IMR-90 (cell line): ENCODE results near the gene SHROOM3. TPM values are rescaled to one million over a fixed set of nuclear protein-coding genes. Genes with fewer than 3 reads are reported as not detected.
A peak's percentile ranks its signal among the peaks of the same experiment; 100 is the strongest.

Experiments used
- ATAC-seq: fragments of 200-7000 bp; cut with Tn5 transposase; 2 replicates; pipeline ENCODE4 v1.9.1; 2020; ENCODE audit warnings: low read depth, mild to moderate bottlenecking, moderate library complexity
- BruUV-seq: library from RNA; stranded (reverse); fragments of 400-500 nt; replicated peaks from 2 replicates; lab custom pipeline; 2021; lab: Mats Ljungman, UMichigan
- CTCF ChIA-PET: fragments of 300-600 bp; formaldehyde crosslinking; extraction: SDS; loops from one replicate; lab custom pipeline; 2021; ENCODE audit warnings: antibody characterized with exemption; lab: Yijun Ruan, JAX
- POLR2A ChIA-PET: fragments of 300-600 bp; sonication (Branson Sonifier 250); formaldehyde crosslinking; loops from one replicate; lab custom pipeline; 2022; ENCODE audit warnings: antibody characterized with exemption; ENCODE audit not compliant: unreplicated experiment; lab: Charles Lee
- DNase-seq: peaks from one replicate; pipeline ENCODE4 v3.0.0; 2013
- H2AFZ ChIP-seq: replicated peaks from 2 replicates; pipeline ENCODE3; 2013; ENCODE audit warnings: low read length, mild to moderate bottlenecking; ENCODE audit not compliant: poor library complexity
- H2AK5ac ChIP-seq: 2 replicates; pipeline ENCODE4 v1.6.1; 2013; ENCODE audit warnings: low read depth, low read length, inconsistent platforms
- H2AK9ac ChIP-seq: replicated peaks from 2 replicates; pipeline ENCODE3; 2013; ENCODE audit warnings: mild to moderate bottlenecking, low read depth, low read length, moderate library complexity; ENCODE audit not compliant: poor library complexity
- H2BK120ac ChIP-seq: 2 replicates; pipeline ENCODE4 v1.6.1; 2013; ENCODE audit warnings: low read depth, low read length, inconsistent platforms
- H2BK15ac ChIP-seq: 3 replicates; pipeline ENCODE4 v1.6.1; 2013; ENCODE audit warnings: low read depth, low read length, inconsistent platforms
- H2BK20ac ChIP-seq: 2 replicates; pipeline ENCODE4 v1.6.1; 2013; ENCODE audit warnings: low read depth, mild to moderate bottlenecking, inconsistent platforms, low read length, moderate library complexity
- H2BK5ac ChIP-seq: 2 replicates; pipeline ENCODE4 v1.6.1; 2013; ENCODE audit warnings: mild to moderate bottlenecking, low read depth, low read length, inconsistent platforms; ENCODE audit not compliant: poor library complexity, severe bottlenecking
- H3K14ac ChIP-seq: replicated peaks from 2 replicates; pipeline ENCODE4 v1.6.1; 2013; ENCODE audit warnings: low read depth, low read length, inconsistent platforms
- H3K18ac ChIP-seq: 2 replicates; pipeline ENCODE4 v1.6.1; 2013; ENCODE audit warnings: low read depth, low read length, control low read depth
- H3K23ac ChIP-seq: 2 replicates; pipeline ENCODE4 v1.6.1; 2013; ENCODE audit warnings: low read depth, low read length, inconsistent platforms
- H3K27ac ChIP-seq: 2 replicates; pipeline ENCODE4 v1.5.1; 2013; ENCODE audit warnings: mild to moderate bottlenecking, control low read depth, low read length; ENCODE audit not compliant: insufficient read depth
- H3K27me3 ChIP-seq: 2 replicates; pipeline ENCODE4 v1.6.1; 2013; ENCODE audit warnings: low read length; ENCODE audit not compliant: control insufficient read depth, insufficient read depth
- H3K36me3 ChIP-seq: 2 replicates; pipeline ENCODE4 v1.6.1; 2013; ENCODE audit warnings: low read length, mixed read lengths; ENCODE audit not compliant: control insufficient read depth, insufficient read depth
- H3K4ac ChIP-seq: 2 replicates; pipeline ENCODE4 v1.6.1; 2013; ENCODE audit warnings: low read depth, low read length, inconsistent platforms
- H3K4me1 ChIP-seq: 2 replicates; pipeline ENCODE4 v1.6.1; 2013; ENCODE audit warnings: low read length, mixed read lengths; ENCODE audit not compliant: control insufficient read depth, insufficient read depth
- H3K4me2 ChIP-seq: 2 replicates; pipeline ENCODE4 v1.6.1; 2013; ENCODE audit warnings: low read depth, mild to moderate bottlenecking, control low read depth, low read length, moderate library complexity
- H3K4me3 ChIP-seq: 2 replicates; pipeline ENCODE4 v1.5.1; 2013; ENCODE audit warnings: low read depth, mild to moderate bottlenecking, control low read depth, low read length, moderate library complexity; ENCODE audit not compliant: insufficient read depth
- H3K56ac ChIP-seq: 2 replicates; pipeline ENCODE4 v1.6.1; 2013; ENCODE audit warnings: low read length, inconsistent platforms; ENCODE audit not compliant: insufficient read depth; ENCODE audit errors: extremely low read depth
- H3K79me1 ChIP-seq, 2 experiments: 2 replicates each; pipeline ENCODE4 v1.6.1; 2013; ENCODE audit warnings: low read length in 2 of 2, inconsistent platforms in 1 of 2, low read depth in 1 of 2
- H3K9ac ChIP-seq: 2 replicates; pipeline ENCODE4 v1.6.1; 2013; ENCODE audit warnings: low read depth, low read length, control low read depth
- H3K9me1 ChIP-seq: 2 replicates; pipeline ENCODE4 v1.6.1; 2013; ENCODE audit warnings: low read length, inconsistent platforms; ENCODE audit not compliant: insufficient read depth
- H3K9me3 ChIP-seq: 2 replicates; pipeline ENCODE4 v1.6.1; 2013; ENCODE audit warnings: low read length; ENCODE audit not compliant: control insufficient read depth, insufficient read depth
- H4K20me1 ChIP-seq: 2 replicates; pipeline ENCODE4 v1.6.1; 2013; ENCODE audit warnings: low read length, inconsistent platforms; ENCODE audit not compliant: insufficient read depth
- H4K5ac ChIP-seq: 2 replicates; pipeline ENCODE4 v1.6.1; 2013; ENCODE audit warnings: mild to moderate bottlenecking, low read depth, low read length, control low read depth
- H4K8ac ChIP-seq, 2 experiments: 2 replicates each; pipeline ENCODE4 v1.6.1; 2013; ENCODE audit warnings: low read depth in 2 of 2, low read length in 2 of 2, control low read depth in 1 of 2, inconsistent platforms in 1 of 2
- H4K91ac ChIP-seq: 2 replicates; pipeline ENCODE4 v1.6.1; 2013; ENCODE audit warnings: low read depth, low read length, inconsistent platforms; ENCODE audit not compliant: insufficient read depth
- BHLHE40 ChIP-seq: fragments of 150-350 bp; IDR thresholded peaks from 2 replicates; pipeline ENCODE4 v1.6.1; 2016; ENCODE audit warnings: mild to moderate bottlenecking, low read depth, low read length
- CEBPB ChIP-seq: IDR thresholded peaks from 2 replicates; pipeline ENCODE4 v1.6.1; 2012; ENCODE audit warnings: low read depth, low read length, improper control_type of control experiment
- CHD1 ChIP-seq: IDR thresholded peaks from 2 replicates; pipeline ENCODE4 v1.6.1; 2012; ENCODE audit warnings: low read depth, low read length, improper control_type of control experiment
- FOS ChIP-seq: fragments of 150-350 bp; IDR thresholded peaks from 2 replicates; pipeline ENCODE4 v1.6.1; 2016; ENCODE audit warnings: low read depth, low read length
- MAFK ChIP-seq: IDR thresholded peaks from 2 replicates; pipeline ENCODE4 v1.6.1; 2012; ENCODE audit warnings: low read depth, low read length, improper control_type of control experiment
- MAZ ChIP-seq: IDR thresholded peaks from 2 replicates; pipeline ENCODE4 v1.6.1; 2012; ENCODE audit warnings: low read depth, mild to moderate bottlenecking, low read length, improper control_type of control experiment, moderate library complexity, borderline replicate concordance
- MXI1 ChIP-seq: IDR thresholded peaks from 2 replicates; pipeline ENCODE4 v1.6.1; 2012; ENCODE audit warnings: low read depth, mild to moderate bottlenecking, low read length, moderate library complexity, borderline replicate concordance
- NFE2L2 ChIP-seq: fragments of 150-350 bp; IDR thresholded peaks from 2 replicates; pipeline ENCODE4 v1.6.1; 2016; ENCODE audit warnings: low read depth, mild to moderate bottlenecking, low read length
- POLR2A ChIP-seq: IDR thresholded peaks from 2 replicates; pipeline ENCODE4 v1.6.1; 2012; ENCODE audit warnings: mild to moderate bottlenecking, low read depth, low read length
- RAD21 ChIP-seq: IDR thresholded peaks from 2 replicates; pipeline ENCODE4 v1.6.1; 2012; ENCODE audit warnings: low read length, improper control_type of control experiment
- RCOR1 ChIP-seq: IDR thresholded peaks from 2 replicates; pipeline ENCODE4 v1.6.1; 2012; ENCODE audit warnings: mild to moderate bottlenecking, low read length, improper control_type of control experiment; ENCODE audit not compliant: insufficient replicate concordance
- RFX5 ChIP-seq: IDR thresholded peaks from 2 replicates; pipeline ENCODE4 v1.8.0; 2012; ENCODE audit warnings: low read depth, mild to moderate bottlenecking, low read length, moderate library complexity
- SMC3 ChIP-seq: fragments of 150-350 bp; IDR thresholded peaks from 2 replicates; pipeline ENCODE4 v1.6.1; 2016; ENCODE audit warnings: low read depth, mild to moderate bottlenecking, antibody characterized with exemption, low read length, moderate library complexity
- dilution Hi-C: fragments of 300-500 bp; cut with HindIII; formaldehyde crosslinking; loops from one replicate; pipeline ENCODE4 v1.14.3; 2018; ENCODE audit warnings: low sequenced_read_pairs; ENCODE audit not compliant: unreplicated experiment
- in situ Hi-C: fragments of 300-500 bp; cut with MboI; formaldehyde crosslinking; loops from 3 replicates; pipeline ENCODE4 v1.14.3; 2019; ENCODE audit warnings: low sequenced_read_pairs, inconsistent platforms, mixed read lengths
- intact Hi-C: fragments of 100-400 bp; cut with micrococcal nuclease; formaldehyde crosslinking; loops from 2 replicates; pipeline ENCODE4 v1.10.0; 2022
- polyA plus RNA-seq, 3 experiments: library from polyadenylated mRNA; depleted of rRNA; stranded (reverse); fragments of >200 nt; gene quantifications; 2 replicates each; pipeline ENCODE4 v1.2.3, GENCODE V29; 2012; ENCODE audit warnings: low replicate concordance in 1 of 3
- total RNA-seq: library from RNA; depleted of rRNA; stranded (reverse); fragments of >200 nt; gene quantifications from 2 replicates; pipeline ENCODE4 v1.2.3, GENCODE V29; 2012
- TF ChIP-seq, protein P1 (sequence below): fragments of 150-350 bp; IDR thresholded peaks from 2 replicates; pipeline ENCODE4 v1.6.1; 2016; ENCODE audit warnings: low read depth, mild to moderate bottlenecking, low read length, moderate library complexity, borderline replicate concordance
- TF ChIP-seq, protein P2 (sequence below): fragments of 150-350 bp; IDR thresholded peaks from 2 replicates; pipeline ENCODE4 v1.6.1; 2017; ENCODE audit warnings: mild to moderate bottlenecking, antibody characterized with exemption, low read length, low read depth
- TF ChIP-seq, protein P3 (sequence below): conservative IDR thresholded peaks from 2 replicates; pipeline ENCODE4 v1.5.1; 2012; ENCODE audit warnings: mild to moderate bottlenecking, low read depth, low read length, improper control_type of control experiment

SHROOM3 gene
- total and polyA plus RNA-seq, 2 of the 4 experiments (the other 2 are of a cell fraction): 10.8 to 19.5 TPM

DNA sequence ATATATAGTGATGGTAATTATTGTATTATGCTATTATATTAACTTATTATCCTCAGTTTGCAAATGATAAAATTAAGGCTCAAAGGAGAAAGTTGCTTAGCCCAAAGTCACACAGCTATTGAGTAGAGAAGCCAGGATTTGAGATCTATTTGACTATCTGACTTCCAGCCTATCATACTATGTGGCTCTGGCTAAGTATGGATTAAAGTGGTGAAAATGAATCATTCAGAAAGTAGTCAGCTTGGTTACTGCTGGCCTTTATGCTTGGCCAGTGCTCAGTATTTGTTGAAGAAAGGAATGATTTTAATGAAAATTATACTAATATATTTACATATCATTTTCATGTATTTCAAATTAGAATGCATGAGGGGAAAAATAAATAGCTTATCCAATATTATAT is 219.8 kb downstream of the SHROOM3 start:
- Histone ChIP-seq H3K56ac (no peak overlapping the region), H2AK5ac (peak overlapping the region; percentile 60; the same call in 1 of the 2 replicates), H4K20me1 (peaks cover 3% of the 10 kb centered on the region; the same call in 1 of the 2 replicates), H3K36me3 (no peaks in the 10 kb centered on the region), H3K27ac (no peak overlapping the region), H2BK15ac (peak overlapping the region; percentile 85; the same call in 1 of the 3 replicates), H4K5ac (no peak overlapping the region), H3K4ac (peak overlapping the region; percentile 94; the same call in 1 of the 2 replicates), H3K14ac (peak overlapping the region; percentile 36; the same call in 1 of the 2 replicates), H2BK20ac (peak overlapping the region; percentile 96; the same call in 1 of the 2 replicates), H2BK5ac (peak overlapping the region; percentile 55), H2AK9ac (no peak overlapping the region), H3K27me3 (no peaks in the 10 kb centered on the region), H3K23ac (0 out of 2 replicates have a peak overlapping the region, but pooled peaks have one; percentile 32), H4K8ac (peak overlapping the region in 1 of 2 experiments; percentile 67; a peak in 1 of 4 replicates), H3K9ac (no peak overlapping the region), H3K18ac (no peak overlapping the region), H3K4me3 (no peak overlapping the region), H3K4me1 (peaks cover 17% of the 10 kb centered on the region), H3K9me1 (peaks cover 13% of the 10 kb centered on the region), H2BK120ac (peak overlapping the region; percentile 92), H3K4me2 (no peak overlapping the region), H3K79me1 (peaks cover 0 to 13% of the 10 kb centered on the region in 2 experiments; a peak in 3 of 4 replicates), H2AFZ (no peak overlapping the region), H3K9me3 (no peaks in the 10 kb centered on the region), H4K91ac (peak overlapping the region; percentile 59; the same call in 1 of the 2 replicates)
- in situ Hi-C loops (no loop called here), intact Hi-C loops (loop anchor here (10.0 kb wide), 1 partner anchor 140 kb away; no protein-coding TSS in a partner anchor), dilution Hi-C loops (no loop called here)
- TF ChIP-seq RAD21 (no peak), SMC3 (no peak), FOS (no peak), POLR2A (no peak), MAZ (no peak), RCOR1 (no peak), CHD1 (no peak), BHLHE40 (no peak), MXI1 (no peak), RFX5 (no peak), CEBPB (no peak), MAFK (no peak), NFE2L2 (no peak)
- TF ChIP-seq, protein P1, sequence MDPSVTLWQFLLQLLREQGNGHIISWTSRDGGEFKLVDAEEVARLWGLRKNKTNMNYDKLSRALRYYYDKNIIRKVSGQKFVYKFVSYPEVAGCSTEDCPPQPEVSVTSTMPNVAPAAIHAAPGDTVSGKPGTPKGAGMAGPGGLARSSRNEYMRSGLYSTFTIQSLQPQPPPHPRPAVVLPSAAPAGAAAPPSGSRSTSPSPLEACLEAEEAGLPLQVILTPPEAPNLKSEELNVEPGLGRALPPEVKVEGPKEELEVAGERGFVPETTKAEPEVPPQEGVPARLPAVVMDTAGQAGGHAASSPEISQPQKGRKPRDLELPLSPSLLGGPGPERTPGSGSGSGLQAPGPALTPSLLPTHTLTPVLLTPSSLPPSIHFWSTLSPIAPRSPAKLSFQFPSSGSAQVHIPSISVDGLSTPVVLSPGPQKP: no peak
- TF ChIP-seq, protein P2, sequence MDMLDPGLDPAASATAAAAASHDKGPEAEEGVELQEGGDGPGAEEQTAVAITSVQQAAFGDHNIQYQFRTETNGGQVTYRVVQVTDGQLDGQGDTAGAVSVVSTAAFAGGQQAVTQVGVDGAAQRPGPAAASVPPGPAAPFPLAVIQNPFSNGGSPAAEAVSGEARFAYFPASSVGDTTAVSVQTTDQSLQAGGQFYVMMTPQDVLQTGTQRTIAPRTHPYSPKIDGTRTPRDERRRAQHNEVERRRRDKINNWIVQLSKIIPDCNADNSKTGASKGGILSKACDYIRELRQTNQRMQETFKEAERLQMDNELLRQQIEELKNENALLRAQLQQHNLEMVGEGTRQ: no peak
- TF ChIP-seq, protein P3, sequence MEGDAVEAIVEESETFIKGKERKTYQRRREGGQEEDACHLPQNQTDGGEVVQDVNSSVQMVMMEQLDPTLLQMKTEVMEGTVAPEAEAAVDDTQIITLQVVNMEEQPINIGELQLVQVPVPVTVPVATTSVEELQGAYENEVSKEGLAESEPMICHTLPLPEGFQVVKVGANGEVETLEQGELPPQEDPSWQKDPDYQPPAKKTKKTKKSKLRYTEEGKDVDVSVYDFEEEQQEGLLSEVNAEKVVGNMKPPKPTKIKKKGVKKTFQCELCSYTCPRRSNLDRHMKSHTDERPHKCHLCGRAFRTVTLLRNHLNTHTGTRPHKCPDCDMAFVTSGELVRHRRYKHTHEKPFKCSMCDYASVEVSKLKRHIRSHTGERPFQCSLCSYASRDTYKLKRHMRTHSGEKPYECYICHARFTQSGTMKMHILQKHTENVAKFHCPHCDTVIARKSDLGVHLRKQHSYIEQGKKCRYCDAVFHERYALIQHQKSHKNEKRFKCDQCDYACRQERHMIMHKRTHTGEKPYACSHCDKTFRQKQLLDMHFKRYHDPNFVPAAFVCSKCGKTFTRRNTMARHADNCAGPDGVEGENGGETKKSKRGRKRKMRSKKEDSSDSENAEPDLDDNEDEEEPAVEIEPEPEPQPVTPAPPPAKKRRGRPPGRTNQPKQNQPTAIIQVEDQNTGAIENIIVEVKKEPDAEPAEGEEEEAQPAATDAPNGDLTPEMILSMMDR: no peak
- DNase-seq: peak; percentile 36
- ATAC-seq: peak; percentile 36
- POLR2A ChIA-PET: no interaction called here
- no TSS peak for BruUV-seq
- CTCF ChIA-PET: interaction anchor here (1.0 kb wide), 1 partner anchor 132 kb away, joined by 3 read pairs; no protein-coding TSS in a partner anchor
